SK-N-SH treated with all-trans-retinoic acid at 6 μM for 48 hours (cell line): ENCODE data around the gene SMARCAL1.
A peak's percentile ranks its signal among the peaks of the same experiment; 100 is the strongest.
"Not testable (repeated sequence)": the region's sequence is repeated elsewhere in the genome, so short reads cannot be mapped to it uniquely, and the experiment has no call there.

Experiments used
- ATAC-seq: fragments of 200-7000 bp; cut with Tn5 transposase; 3 replicates; pipeline ENCODE4 v1.9.1; 2020; ENCODE audit warnings: mild to moderate bottlenecking, moderate library complexity
- ARNTL ChIP-seq: fragments of 450-650 bp; formaldehyde crosslinking; IDR thresholded peaks from 2 replicates; pipeline ENCODE4 v1.5.0; 2020; ENCODE audit warnings: low read depth, mild to moderate bottlenecking, moderate library complexity, borderline replicate concordance
- BACH2 ChIP-seq: fragments of 250-450 bp; sonication (Bioruptor Pico); IDR thresholded peaks from 2 replicates; pipeline ENCODE4 v1.9.0; 2021; ENCODE audit warnings: mild to moderate bottlenecking, borderline replicate concordance
- CSDC2 ChIP-seq: fragments of 250-450 bp; sonication (Bioruptor Pico); IDR thresholded peaks from 2 replicates; pipeline ENCODE4 v1.5.0; 2020; ENCODE audit warnings: mild to moderate bottlenecking, moderate library complexity
- ESRRG ChIP-seq: fragments of 250-450 bp; sonication (Bioruptor Pico); IDR thresholded peaks from 2 replicates; pipeline ENCODE4 v1.6.1; 2021; ENCODE audit warnings: mild to moderate bottlenecking
- GLIS3 ChIP-seq: fragments of 250-450 bp; sonication (Bioruptor Pico); IDR thresholded peaks from 2 replicates; pipeline ENCODE4 v1.5.0; 2020; ENCODE audit warnings: mild to moderate bottlenecking, moderate library complexity
- ISL1 ChIP-seq: fragments of 250-450 bp; sonication (Bioruptor Pico); IDR thresholded peaks from 2 replicates; pipeline ENCODE4 v2.1.2; 2022; ENCODE audit warnings: mild to moderate bottlenecking, moderate library complexity
- OSR1 ChIP-seq: fragments of 250-450 bp; sonication (Bioruptor Pico); IDR thresholded peaks from 2 replicates; pipeline ENCODE4 v1.8.0; 2022; ENCODE audit warnings: moderate library complexity, mild to moderate bottlenecking, inconsistent platforms
- RARB ChIP-seq: fragments of 250-450 bp; sonication (Bioruptor Pico); IDR thresholded peaks from 2 replicates; pipeline ENCODE4 v1.8.0; 2021; ENCODE audit warnings: mild to moderate bottlenecking, moderate library complexity
- SNAI2 ChIP-seq: fragments of 250-450 bp; sonication (Bioruptor Pico); IDR thresholded peaks from 2 replicates; pipeline ENCODE4 v1.5.0; 2020; ENCODE audit warnings: mild to moderate bottlenecking, moderate library complexity
- TCF4 ChIP-seq: fragments of 250-450 bp; sonication (Bioruptor Pico); IDR thresholded peaks from 2 replicates; pipeline ENCODE4 v1.8.0; 2021; ENCODE audit warnings: mild to moderate bottlenecking, moderate library complexity, borderline replicate concordance
- TOX ChIP-seq: fragments of 250-450 bp; sonication (Bioruptor Pico); IDR thresholded peaks from 2 replicates; pipeline ENCODE4 v1.8.0; 2021; ENCODE audit warnings: mild to moderate bottlenecking, moderate library complexity, borderline replicate concordance
- ZFP30 ChIP-seq: fragments of 450-650 bp; formaldehyde crosslinking; IDR thresholded peaks from 2 replicates; pipeline ENCODE4 v1.5.0; 2022; ENCODE audit warnings: mild to moderate bottlenecking, moderate library complexity
- ZNF565 ChIP-seq: fragments of 450-650 bp; formaldehyde crosslinking; conservative IDR thresholded peaks from 2 replicates; pipeline ENCODE4 v1.5.0; 2020; ENCODE audit warnings: low read depth, mild to moderate bottlenecking, moderate library complexity
- ZNF70 ChIP-seq: fragments of 450-650 bp; formaldehyde crosslinking; IDR thresholded peaks from 2 replicates; pipeline ENCODE4 v1.5.0; 2020; ENCODE audit warnings: mild to moderate bottlenecking, moderate library complexity
- ZNF8 ChIP-seq: fragments of 450-650 bp; formaldehyde crosslinking; IDR thresholded peaks from 2 replicates; pipeline ENCODE4 v1.5.0; 2020; ENCODE audit warnings: mild to moderate bottlenecking, moderate library complexity
- TF ChIP-seq, protein P1 (sequence below): fragments of 250-450 bp; sonication (Bioruptor Pico); IDR thresholded peaks from 2 replicates; pipeline ENCODE4 v1.8.0; 2021; ENCODE audit warnings: low read depth, mild to moderate bottlenecking, moderate library complexity, borderline replicate concordance
- TF ChIP-seq, protein P2 (sequence below): fragments of 250-450 bp; sonication (Bioruptor Pico); IDR thresholded peaks from 2 replicates; pipeline ENCODE4 v1.5.1; 2021; ENCODE audit warnings: mild to moderate bottlenecking, moderate library complexity
- TF ChIP-seq, protein P3 (sequence below): fragments of 250-450 bp; sonication (Bioruptor Pico); IDR thresholded peaks from 2 replicates; pipeline ENCODE4 v1.8.0; 2020; ENCODE audit warnings: mild to moderate bottlenecking, moderate library complexity, borderline replicate concordance

Gene SMARCAL1

DNA sequence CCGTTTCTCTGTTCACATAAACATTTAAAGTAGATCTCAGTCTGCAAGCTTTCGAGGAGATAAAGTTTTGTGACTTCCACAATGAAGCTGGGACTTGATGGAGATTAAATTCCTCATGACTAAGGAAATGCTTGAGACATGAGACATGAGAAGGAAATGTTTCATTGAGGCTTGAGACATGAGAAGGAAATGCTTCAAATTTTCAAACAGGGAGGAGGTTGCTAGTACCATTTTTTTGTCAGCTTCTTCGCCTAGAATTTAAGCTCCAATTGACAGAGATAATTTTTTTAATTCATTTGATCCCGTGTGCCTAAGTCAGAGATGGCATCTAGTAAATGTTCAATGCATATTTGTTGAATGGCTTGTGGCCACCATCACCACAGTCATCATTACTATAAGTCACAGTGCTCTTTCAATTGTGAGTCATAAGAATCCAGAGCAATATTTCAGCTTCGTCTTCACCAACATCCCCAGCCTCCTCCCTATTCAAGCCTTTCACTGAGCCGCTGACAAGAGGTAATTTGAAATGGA, 39.5 kb upstream of the SMARCAL1 start (continued):
- TF ChIP-seq, protein P1, sequence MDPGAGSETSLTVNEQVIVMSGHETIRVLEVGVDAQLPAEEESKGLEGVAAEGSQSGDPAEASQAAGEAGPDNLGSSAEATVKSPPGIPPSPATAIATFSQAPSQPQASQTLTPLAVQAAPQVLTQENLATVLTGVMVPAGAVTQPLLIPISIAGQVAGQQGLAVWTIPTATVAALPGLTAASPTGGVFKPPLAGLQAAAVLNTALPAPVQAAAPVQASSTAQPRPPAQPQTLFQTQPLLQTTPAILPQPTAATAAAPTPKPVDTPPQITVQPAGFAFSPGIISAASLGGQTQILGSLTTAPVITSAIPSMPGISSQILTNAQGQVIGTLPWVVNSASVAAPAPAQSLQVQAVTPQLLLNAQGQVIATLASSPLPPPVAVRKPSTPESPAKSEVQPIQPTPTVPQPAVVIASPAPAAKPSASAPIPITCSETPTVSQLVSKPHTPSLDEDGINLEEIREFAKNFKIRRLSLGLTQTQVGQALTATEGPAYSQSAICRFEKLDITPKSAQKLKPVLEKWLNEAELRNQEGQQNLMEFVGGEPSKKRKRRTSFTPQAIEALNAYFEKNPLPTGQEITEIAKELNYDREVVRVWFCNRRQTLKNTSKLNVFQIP (CRISPR knock-in tag): no peak
- TF ChIP-seq BACH2 (CRISPR knock-in tag): no peak
- no peak for TF ChIP-seq OSR1 (CRISPR knock-in tag)
- TF ChIP-seq ZNF565: no peak

DNA sequence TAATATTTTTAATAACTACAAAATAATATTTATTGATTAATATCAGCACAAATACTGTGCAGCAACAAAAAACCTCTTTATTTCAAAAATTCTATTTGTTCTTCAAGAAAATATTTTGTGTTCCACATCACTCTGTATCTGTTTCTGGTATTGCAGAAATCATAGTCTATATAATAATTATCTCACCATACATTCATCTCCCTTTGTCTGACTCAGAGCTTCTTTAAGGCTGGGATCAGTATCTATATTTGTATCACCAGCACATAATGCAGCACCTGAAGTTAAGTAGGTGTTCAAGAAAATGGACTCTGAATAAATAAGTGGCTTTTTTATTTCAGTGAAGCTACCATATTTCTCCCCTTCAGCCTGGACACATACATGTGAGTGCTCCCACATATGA, 38.4 kb upstream of the SMARCAL1 start:
- TF ChIP-seq, protein P2, sequence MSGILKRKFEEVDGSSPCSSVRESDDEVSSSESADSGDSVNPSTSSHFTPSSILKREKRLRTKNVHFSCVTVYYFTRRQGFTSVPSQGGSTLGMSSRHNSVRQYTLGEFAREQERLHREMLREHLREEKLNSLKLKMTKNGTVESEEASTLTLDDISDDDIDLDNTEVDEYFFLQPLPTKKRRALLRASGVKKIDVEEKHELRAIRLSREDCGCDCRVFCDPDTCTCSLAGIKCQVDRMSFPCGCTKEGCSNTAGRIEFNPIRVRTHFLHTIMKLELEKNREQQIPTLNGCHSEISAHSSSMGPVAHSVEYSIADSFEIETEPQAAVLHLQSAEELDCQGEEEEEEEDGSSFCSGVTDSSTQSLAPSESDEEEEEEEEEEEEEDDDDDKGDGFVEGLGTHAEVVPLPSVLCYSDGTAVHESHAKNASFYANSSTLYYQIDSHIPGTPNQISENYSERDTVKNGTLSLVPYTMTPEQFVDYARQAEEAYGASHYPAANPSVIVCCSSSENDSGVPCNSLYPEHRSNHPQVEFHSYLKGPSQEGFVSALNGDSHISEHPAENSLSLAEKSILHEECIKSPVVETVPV (CRISPR knock-in tag): no peak
- TF ChIP-seq SNAI2 (CRISPR knock-in tag): no peak
- TF ChIP-seq TOX (CRISPR knock-in tag): no peak
- TF ChIP-seq ZNF8: no peak
- no peak for TF ChIP-seq OSR1 (CRISPR knock-in tag)
- TF ChIP-seq CSDC2 (CRISPR knock-in tag): no peak
- TF ChIP-seq, all 23 proteins: peak for 0
- ATAC-seq: no peak

DNA sequence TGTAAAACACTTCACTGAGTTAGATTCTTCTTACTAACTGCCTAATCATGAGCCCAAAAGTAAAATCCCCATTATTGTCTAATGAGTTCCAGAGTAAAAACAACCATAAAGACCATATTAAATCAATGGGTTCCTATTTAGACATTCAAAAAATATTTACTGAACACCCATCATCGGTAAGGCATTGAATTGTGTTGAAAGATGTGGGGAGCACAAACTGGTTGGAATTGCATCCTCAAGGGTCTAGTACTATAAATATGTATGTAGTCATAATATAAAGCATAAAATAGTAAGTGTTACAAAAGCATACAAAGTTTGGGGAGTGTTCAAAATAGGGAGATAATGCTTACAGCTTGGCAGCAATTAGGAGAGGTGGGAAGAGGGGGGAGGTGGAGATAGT, 37.0 kb upstream of the SMARCAL1 start:
- no peak for ATAC-seq
- TF ChIP-seq ZNF70 (no peak), TCF4 (no peak), TOX (CRISPR knock-in tag) (no peak)
- TF ChIP-seq, protein P1 (CRISPR knock-in tag): no peak

DNA sequence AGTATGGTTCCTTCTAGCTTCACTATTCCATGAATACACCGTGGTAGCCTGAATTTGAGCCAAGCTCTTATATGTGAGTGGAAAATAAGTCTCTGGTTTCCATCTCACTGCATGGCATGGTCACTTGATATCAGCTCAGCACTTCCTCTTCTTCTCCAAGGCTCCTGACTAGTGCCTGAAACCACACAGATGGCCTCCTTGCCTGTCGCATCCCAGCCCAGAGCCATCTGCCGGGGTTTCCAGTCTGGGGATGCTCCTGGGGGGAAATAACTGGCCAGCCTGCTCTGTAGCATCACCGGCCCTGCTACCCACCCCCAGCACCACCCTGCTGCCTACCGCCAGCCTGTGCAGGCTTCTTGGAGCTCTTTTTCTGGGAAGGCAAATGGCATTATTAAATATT, 32.3 kb upstream of the SMARCAL1 start:
- TF ChIP-seq SNAI2 (CRISPR knock-in tag) (no peak), ARNTL (CRISPR knock-in tag) (no peak), OSR1 (CRISPR knock-in tag) (no peak), ZFP30 (no peak), RARB (CRISPR knock-in tag) (no peak), GLIS3 (no peak), TOX (CRISPR knock-in tag) (no peak), ZNF8 (no peak), ESRRG (CRISPR knock-in tag) (no peak), ISL1 (CRISPR knock-in tag) (no peak)
- TF ChIP-seq, protein P1 (CRISPR knock-in tag): no peak
- TF ChIP-seq, protein P3, sequence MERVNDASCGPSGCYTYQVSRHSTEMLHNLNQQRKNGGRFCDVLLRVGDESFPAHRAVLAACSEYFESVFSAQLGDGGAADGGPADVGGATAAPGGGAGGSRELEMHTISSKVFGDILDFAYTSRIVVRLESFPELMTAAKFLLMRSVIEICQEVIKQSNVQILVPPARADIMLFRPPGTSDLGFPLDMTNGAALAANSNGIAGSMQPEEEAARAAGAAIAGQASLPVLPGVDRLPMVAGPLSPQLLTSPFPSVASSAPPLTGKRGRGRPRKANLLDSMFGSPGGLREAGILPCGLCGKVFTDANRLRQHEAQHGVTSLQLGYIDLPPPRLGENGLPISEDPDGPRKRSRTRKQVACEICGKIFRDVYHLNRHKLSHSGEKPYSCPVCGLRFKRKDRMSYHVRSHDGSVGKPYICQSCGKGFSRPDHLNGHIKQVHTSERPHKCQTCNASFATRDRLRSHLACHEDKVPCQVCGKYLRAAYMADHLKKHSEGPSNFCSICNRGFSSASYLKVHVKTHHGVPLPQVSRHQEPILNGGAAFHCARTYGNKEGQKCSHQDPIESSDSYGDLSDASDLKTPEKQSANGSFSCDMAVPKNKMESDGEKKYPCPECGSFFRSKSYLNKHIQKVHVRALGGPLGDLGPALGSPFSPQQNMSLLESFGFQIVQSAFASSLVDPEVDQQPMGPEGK: no peak
- ATAC-seq: peak; percentile 73

DNA sequence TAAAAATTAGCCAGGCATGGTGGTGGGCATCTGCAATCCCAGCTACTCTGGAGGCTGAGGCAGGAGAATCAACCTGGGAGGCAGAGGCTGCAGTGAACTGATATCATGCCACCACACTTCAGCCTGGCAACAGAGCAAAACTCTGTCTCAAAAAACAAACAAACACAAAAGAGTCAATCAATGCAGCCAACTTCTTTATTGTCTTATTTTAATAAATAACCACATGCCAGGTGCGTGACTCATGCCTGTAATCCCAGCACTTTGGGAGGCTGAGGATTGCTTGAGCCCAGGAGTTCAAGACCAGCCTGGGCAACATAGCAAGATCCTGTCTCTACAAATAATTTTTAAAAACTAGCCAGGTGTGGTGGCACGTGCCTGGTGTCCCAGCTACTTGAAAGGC, 27.9 kb upstream of the SMARCAL1 start:
- not testable (repeated sequence) for ATAC-seq
